GM18867 (cell line): ENCODE results near the gene CHST8.
"Not testable (repeated sequence)": the region's sequence is repeated elsewhere in the genome, so short reads cannot be mapped to it uniquely, and the experiment has no call there.

ENCODE experiments used
- ATAC-seq: cut with Tn5 transposase; IDR thresholded peaks from one replicate; pipeline ENCODE4 v1.9.1; 2021; ENCODE audit warnings: mild to moderate bottlenecking, moderate library complexity; ENCODE audit not compliant: unreplicated experiment

The CHST8 gene

DNA sequence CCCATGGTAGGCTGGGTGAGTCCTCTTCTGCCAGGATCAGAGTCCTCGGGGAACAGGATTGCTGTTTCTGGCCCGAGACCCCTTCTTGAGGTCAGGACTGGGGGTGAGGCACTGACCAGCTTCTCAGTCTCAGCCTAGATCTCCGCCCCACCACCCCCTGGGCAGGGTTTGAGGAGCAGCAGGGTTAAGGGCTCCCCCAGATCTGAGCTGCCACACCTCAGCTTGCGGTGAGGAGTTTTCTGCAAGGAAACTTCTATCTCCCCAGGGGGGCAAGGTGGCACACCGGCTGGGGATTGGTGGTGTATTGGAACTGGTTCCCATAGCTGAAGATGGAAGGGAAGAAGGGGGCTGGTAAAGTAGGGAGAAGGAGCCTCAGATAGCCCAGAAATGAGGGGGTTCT lies 19.5 kb downstream of the CHST8 start:
- ATAC-seq = no peak

- no peak for ATAC-seq
Measured at GRCh38 chr19:33641956-33642498, 20.3 kb downstream of the CHST8 start.

DNA sequence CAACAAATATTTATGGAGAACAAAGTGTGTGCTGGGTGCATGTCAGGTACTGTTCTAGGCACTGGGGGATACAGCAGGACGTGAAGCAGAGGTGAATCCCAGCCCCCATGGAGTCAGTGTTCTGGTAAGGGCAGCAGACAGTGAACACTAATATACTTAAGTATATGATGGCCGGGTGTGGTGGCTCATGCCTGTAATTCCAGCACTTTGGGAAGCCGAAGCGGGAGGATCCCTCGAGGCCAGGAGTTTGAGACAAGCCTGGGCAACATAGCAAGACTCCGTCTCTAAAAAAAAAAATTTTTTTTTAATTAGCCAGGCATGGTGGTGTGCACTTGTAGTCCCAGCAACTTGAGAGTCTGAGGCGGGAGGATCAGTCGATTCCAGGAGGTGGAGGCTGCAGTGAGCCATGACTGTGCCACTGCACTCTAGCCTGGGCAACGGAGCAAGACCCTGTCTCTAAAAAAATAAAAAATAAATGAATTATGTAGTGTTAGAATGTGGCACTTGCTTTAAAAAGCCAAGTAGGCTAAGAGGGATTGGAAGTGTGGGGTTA lies 22.6 kb downstream of the CHST8 start:
- ATAC-seq = no peak

GRCh38 chr19:33646306-33646705 lies 24.6 kb downstream of the CHST8 start:
- no peak for ATAC-seq

- ATAC-seq = no peak
Measured at GRCh38 chr19:33647146-33647545, 25.4 kb downstream of the CHST8 start.

DNA sequence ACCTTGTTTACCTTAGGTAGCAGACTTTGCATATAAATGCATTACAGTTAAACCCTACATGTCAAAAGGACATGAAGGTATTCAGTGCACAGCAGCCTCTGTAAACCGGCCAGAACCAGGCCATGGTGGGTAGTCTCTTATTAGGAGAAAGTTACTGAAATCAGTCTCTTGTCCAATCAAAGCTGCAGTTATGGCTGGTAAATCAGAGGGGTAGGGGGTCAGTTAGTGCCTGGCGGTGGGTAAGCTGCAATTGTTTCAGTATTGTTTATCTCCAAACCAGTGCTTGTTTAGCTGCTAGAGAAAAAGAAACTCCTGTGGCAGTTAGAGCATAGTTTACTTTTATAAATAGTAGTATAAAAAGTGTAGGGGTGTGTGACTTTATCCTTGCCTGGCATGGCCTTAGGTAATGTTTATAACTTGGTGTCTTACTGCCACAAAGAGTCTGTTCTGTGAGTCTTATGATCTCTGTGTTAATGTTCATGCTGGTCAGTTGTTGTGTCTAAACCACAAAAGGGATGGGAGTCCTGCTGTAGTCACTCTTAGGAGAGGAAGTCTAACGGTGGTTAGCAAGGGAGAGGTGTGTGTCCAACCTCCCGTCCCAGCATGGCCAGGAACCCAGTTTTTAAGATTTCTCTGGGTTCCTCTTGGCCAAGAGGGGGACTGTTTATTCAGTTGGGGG lies 28.0 kb downstream of the CHST8 start:
- ATAC-seq = no peak

GRCh38 chr19:33653684-33654083 lies 31.9 kb downstream of the CHST8 start:
- ATAC-seq = no peak

- ATAC-seq = no peak
Measured at GRCh38 chr19:33654840-33655508, 33.2 kb downstream of the CHST8 start.

DNA sequence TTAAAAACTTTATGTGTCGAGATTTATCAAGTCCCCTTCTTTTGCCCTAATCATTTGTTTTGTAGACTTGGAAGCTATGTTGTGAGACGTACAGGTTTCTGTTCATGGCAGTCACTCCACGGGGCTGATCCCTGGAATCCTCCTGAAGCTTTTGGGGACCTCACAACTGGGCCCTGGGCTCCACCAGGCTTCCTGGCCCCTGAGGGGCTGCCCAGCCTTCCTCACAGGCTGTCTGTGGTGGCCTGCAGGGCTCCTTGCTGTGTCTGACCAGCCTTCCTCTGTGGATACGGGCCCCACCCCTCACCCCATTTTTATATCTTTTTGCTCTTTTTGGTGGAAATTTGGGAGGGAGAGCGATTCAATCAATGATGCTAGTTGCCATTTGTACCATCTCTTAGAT lies 38.1 kb downstream of the CHST8 start:
- no peak for ATAC-seq

GRCh38 chr19:33660410-33661124 lies 38.8 kb downstream of the CHST8 start:
- ATAC-seq = no peak

GRCh38 chr19:33661336-33661735 lies 39.6 kb downstream of the CHST8 start:
- no peak for ATAC-seq

- no peak for ATAC-seq
Measured at GRCh38 chr19:33662391-33663092, 40.8 kb downstream of the CHST8 start.

GRCh38 chr19:33663316-33663715 lies 41.6 kb downstream of the CHST8 start:
- not testable (repeated sequence) for ATAC-seq

GRCh38 chr19:33664744-33665143 lies 43.0 kb downstream of the CHST8 start:
- no peak for ATAC-seq

DNA sequence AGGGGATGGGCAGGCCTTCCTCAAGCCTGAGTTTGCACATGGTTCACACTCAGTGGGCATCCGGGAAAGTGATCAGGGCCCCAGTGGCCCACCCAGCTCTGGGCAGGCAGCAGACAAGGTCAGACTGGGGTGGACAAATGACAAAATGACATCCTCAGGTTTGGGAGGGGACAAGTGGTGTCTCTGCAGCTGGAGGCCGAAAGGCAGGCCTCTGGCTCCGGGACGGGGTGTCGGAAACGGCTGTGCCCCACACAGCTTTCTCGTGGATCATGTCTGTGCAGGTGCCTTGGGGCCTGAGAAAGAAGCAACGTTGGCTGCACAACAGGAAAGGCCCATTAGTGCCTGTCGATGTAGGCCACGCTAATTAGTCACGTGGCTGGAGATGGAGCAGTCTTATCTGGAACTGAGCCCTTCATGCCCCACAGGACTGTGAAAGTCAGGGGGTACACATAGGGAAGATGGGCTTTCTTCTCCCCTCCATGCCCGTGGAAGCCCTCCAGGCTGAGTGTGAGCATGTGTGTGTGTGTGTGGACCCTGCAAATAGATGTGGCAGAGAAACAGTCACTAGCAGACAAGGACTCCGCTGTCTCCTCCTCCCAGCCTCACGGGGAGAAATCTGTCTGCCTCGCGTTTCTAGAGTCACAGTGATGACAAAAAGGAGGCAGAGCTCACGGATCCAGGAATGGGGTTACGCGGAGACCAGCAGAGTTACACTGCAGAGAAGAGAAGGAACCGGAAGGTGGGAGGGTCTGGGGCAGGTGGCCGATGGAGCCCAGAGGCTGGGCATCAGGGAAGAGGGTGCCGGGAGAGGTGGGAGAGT lies 44.2 kb downstream of the CHST8 start:
- ATAC-seq = no peak

GRCh38 chr19:33667141-33667650 lies 45.4 kb downstream of the CHST8 start:
- no peak for ATAC-seq

DNA sequence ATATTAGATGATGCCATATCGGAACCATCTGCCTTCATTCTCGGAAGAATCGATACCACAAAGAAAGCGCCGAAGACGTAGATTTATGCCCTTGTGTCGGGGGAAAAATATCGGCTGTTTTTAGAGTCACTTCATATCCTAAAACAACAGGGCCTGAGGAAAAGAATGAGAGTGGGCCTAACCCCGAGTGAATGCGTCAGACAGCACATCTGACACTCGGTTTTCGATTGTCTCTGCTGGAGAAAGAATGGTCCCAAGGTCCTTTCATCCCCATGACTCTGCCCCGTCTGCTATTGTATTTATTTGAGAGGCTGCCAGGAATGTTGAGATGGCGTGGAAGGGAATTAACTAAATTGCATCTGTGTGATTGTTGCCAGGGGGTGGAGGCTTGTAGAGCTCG lies 46.1 kb downstream of the CHST8 start:
- no peak for ATAC-seq

- ATAC-seq = no peak
Measured at GRCh38 chr19:33668968-33669367, 47.2 kb downstream of the CHST8 start.

GRCh38 chr19:33669376-33669775 lies 47.6 kb downstream of the CHST8 start:
- ATAC-seq = no peak

DNA sequence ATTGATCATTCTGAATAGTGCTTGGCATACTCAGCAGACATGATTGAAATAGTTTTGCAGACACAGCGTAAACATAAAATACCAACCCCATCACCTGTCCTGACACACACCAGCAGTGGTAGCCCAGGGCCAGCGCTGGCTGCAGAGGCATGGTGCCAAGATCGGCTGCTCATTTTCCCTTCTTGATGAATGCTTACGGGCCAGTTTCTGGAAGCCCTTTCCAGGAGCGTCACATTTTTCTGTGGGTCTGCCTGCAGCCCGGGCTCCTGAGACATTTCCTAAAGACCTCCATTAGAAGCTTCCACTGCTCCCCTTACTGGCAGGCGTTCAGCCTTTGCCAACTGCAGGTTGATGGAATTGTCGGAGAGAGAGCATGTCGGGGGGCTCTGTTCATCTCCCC lies 48.6 kb downstream of the CHST8 start:
- no peak for ATAC-seq
